Large intestine (tissue), 3 donors: Measurements from ENCODE around the gene C1orf159. TPM values are rescaled to one million over a fixed set of nuclear protein-coding genes. Genes with fewer than 3 reads are reported as not detected.
"Not testable (repeated sequence)": the region's sequence is repeated elsewhere in the genome, so short reads cannot be mapped to it uniquely, and the experiment has no call there.

Experiments used
- DNase-seq, 2 donors: peaks; one replicate each; pipeline versions ENCODE4 v3.0.0 to v3.0.0-alpha.2; 2013
- H3K27ac ChIP-seq: one replicate; pipeline ENCODE4 v1.5.1; 2013; ENCODE audit warnings: low read length
- H3K27me3 ChIP-seq: 2 replicates; pipeline ENCODE4 v1.6.1; 2013; ENCODE audit warnings: low read length; ENCODE audit not compliant: control insufficient read depth, insufficient read depth
- H3K36me3 ChIP-seq: 2 replicates; pipeline ENCODE4 v1.6.1; 2013; ENCODE audit warnings: low read length; ENCODE audit not compliant: control insufficient read depth, insufficient read depth
- H3K4me1 ChIP-seq: one replicate; pipeline ENCODE4 v1.6.1; 2013; ENCODE audit warnings: low read length; ENCODE audit not compliant: control insufficient read depth, insufficient read depth
- H3K4me3 ChIP-seq: one replicate; pipeline ENCODE4 v1.5.1; 2013; ENCODE audit warnings: low read length
- H3K9me3 ChIP-seq: one replicate; pipeline ENCODE4 v1.6.1; 2013; ENCODE audit warnings: mild to moderate bottlenecking, low read depth, low read length, moderate library complexity; ENCODE audit not compliant: control insufficient read depth
- WGBS: methylation state at CpG from one replicate; pipeline ENCODE4 v1.1.5; 2013; ENCODE audit warnings: low lambda C conversion rate; ENCODE audit not compliant: insufficient coverage; 5-methylcytosine and 5-hydroxymethylcytosine counted together
- polyA plus RNA-seq: library from polyadenylated mRNA; unstranded; fragments of 120-200 nt; gene quantifications from one replicate; pipeline ENCODE4 v1.2.1, GENCODE V29; 2013

The C1orf159 gene
- polyA plus RNA-seq, 1 donor = 9.4 TPM

DNA sequence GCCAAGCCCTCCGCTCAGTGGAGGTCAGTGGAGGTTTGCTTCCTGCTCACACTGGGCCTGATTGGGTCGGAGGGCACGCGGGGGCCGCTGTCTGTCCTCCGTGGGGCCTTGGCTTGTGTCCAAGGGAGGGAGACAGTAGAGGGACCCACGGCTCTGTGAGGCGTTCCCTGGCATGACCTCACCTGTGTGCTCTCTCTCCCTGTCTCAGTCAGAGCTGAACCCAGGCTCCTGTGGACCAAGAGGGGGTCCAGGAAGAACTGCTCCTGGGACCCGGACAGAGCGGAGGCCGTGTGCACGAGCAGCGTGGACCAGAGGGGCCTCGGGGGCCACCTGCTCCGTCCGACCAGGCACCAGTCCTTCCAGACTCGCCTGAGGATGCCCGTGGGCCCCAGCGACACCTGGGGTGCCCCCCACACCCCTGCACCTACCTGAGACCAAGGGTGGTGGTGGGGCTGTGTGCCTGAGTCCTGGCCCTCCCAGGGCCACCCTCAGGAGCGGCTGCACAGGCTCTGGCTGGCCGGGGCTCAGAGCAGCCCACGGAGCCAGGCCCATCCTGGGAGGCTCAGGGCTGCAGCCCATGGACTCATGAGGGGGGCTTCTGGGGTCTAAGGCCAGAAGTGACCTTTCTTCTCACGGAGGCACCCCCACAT, 44.5 kb upstream of the C1orf159 start:
- Histone ChIP-seq H3K9me3 (peaks cover 9% of the 10 kb centered on the region), H3K36me3 (peaks cover 5% of the 10 kb centered on the region), H3K4me3 (no peak overlapping the region), H3K27me3 (no peaks in the 10 kb centered on the region), H3K27ac (peak overlapping the region; percentile 99), H3K4me1 (peaks cover 41% of the 10 kb centered on the region)
- WGBS = no CpG with 5 or more reads among the region's 23 CpGs
- DNase-seq = no peak

DNA sequence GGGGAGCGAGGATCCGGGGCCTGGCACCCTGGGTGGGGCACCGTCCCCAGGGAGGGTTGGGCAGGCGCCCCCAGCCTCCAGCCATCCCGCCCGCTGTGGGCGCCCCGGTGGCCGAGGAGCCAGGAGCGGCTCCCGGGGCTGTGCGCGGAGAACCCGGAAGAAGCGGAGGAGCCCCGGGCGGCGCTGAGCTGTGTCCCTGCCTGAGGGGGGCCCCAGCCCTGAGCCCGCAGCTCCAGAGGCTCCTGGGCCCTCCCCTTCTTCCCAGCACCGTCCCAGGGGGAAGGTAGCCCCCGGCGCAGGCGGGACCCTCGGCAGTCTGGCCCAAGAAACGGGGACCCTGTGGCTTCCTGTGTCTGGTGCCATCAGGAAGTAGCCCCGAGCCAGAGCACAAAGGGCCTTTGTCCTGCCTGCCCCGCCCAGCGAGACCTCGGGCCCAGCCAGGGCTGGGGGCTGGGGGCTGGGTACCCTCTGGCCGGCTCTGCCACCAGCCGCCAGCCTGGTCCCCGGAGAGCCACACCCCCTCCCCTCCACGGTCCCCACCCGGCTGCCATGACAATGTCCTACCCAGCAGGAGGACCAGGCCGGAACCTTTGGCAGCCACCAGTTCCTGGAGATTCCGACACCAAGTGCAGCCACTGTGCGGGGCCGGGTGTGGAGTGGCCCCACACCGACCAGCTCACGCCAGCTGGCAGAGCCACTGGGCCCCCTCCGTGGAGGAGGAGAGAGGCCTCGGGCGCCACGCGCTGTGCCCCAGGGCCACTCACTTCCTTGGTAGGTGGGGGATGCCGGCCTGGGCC, 42.2 kb upstream of the C1orf159 start:
- DNase-seq = peak in 1 of 2 donors; percentile 91
- H3K4me1 ChIP-seq = peaks cover 39% of the 10 kb centered on the region
- WGBS = no CpG with 5 or more reads among the region's 46 CpGs

GRCh38 chr1:1157426-1157913, 41.6 kb upstream of the C1orf159 start:
- Histone ChIP-seq H3K36me3 (no peaks in the 10 kb centered on the region), H3K27ac (peak overlapping the region; percentile 99), H3K27me3 (no peaks in the 10 kb centered on the region), H3K9me3 (peaks cover 15% of the 10 kb centered on the region), H3K4me3 (peak overlapping the region; percentile 63), H3K4me1 (peaks cover 39% of the 10 kb centered on the region)
- WGBS = no CpG with 5 or more reads among the region's 29 CpGs
- peak; percentile 95 to 97 for DNase-seq

More for the DNA sequence above, 42.2 kb upstream of the C1orf159 start:
- Histone ChIP-seq H3K27ac (peak overlapping the region; percentile 99), H3K27me3 (no peaks in the 10 kb centered on the region), H3K9me3 (peaks cover 10% of the 10 kb centered on the region), H3K36me3 (no peaks in the 10 kb centered on the region), H3K4me3 (peak overlapping the region; percentile 63)

DNA sequence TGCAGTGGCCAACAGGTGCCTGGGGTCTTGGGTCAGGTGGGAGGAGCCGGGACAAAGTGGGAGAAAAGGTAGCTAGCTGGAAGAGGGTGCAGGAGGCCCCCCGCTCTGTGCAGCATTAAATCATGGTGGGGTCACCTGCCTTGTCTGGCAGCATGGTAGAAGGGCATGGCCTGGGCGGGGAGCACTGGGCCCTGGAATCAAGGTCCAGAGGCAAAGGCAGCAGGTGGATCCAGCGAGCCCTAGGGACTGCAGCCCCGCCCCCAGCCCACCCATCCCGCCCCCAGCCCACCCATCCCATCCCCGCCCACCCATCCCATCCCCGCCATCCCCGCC, 41.1 kb upstream of the C1orf159 start:
- WGBS = no CpG with 5 or more reads among the region's 9 CpGs
- H3K9me3 ChIP-seq = peaks cover 15% of the 10 kb centered on the region
- DNase-seq = no peak
- no peak overlapping the region for H3K27ac ChIP-seq
- H3K27me3 ChIP-seq = no peaks in the 10 kb centered on the region
- no peaks in the 10 kb centered on the region for H3K36me3 ChIP-seq
- no peak overlapping the region for H3K4me3 ChIP-seq
- H3K4me1 ChIP-seq = peaks cover 35% of the 10 kb centered on the region

DNA sequence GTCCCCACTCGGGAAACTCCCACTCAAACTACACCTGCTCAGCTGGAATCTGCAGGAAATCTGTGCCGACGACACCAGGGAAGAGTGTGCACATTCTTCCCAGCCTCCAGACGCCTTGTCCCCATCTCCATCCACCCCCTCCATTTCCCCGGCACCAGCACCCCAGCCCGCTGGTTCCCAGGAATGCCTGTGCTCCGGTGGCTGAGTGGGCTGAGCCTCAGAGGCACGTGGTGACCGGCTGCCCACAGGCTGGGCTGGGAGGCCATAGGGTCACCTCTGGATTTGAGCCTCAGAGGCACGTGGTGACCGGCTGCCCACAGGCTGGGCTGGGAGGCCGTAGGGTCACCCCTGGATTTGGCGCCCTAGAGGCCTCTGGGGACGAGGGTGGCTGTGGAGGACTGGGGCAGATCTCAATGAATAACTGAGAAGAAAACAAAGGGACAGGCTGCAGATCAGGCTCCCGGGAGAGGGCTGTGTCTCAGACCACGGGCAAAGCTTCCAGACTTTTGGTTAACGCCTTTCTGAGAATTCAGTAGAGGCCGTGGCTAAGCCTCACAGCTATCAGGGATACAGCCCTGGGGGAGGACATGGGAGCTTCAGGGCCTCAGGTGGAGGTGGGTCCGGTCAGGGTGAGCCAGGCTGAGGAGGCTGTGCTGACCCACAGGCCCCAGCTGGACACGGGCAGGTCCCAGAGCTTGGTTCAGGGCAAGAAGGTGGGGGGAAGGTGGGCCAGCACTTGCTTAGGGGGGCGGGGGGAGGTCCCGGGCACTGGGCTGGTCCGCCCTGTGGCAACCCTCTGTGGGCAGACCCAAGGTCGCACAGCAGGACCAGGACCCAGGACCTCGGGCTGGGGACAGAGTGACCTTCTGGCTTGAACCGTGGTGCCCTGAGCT, 40.5 kb upstream of the C1orf159 start:
- H3K36me3 ChIP-seq = no peaks in the 10 kb centered on the region
- H3K4me3 ChIP-seq = no peak overlapping the region
- peaks cover 18% of the 10 kb centered on the region for H3K9me3 ChIP-seq
- no peak for DNase-seq
- WGBS = no CpG with 5 or more reads among the region's 26 CpGs
- H3K27me3 ChIP-seq = no peaks in the 10 kb centered on the region
- no peak overlapping the region for H3K27ac ChIP-seq
- H3K4me1 ChIP-seq = peaks cover 29% of the 10 kb centered on the region

GRCh38 chr1:1155258-1155657, 39.4 kb upstream of the C1orf159 start:
- no CpG with 5 or more reads among the region's 10 CpGs for WGBS

DNA sequence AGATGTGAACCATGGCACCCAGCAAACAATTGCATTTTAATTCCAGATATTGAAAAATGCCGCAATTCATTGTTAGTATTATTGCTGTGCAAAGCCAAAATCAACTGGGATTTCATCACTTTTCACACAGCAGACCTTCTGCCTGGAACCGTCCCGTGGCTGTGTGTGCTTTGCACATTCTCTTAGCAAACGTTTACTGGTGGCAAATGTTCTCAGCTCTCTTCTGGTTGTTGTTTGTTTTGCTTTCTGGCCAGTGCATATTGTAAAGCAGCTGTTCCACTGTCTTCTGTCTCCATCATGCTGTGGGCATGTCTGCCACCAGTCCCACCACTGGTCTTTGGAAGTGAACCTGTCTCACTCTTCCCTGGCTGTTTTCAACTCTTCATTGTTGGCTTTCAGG, 38.0 kb upstream of the C1orf159 start:
- H3K4me3 ChIP-seq = no peak overlapping the region
- H3K4me1 ChIP-seq = peaks cover 26% of the 10 kb centered on the region
- WGBS = no CpG with 5 or more reads among the region's 4 CpGs
- no peak overlapping the region for H3K27ac ChIP-seq
- H3K36me3 ChIP-seq = no peaks in the 10 kb centered on the region
- DNase-seq = no peak
- H3K9me3 ChIP-seq = peaks cover 29% of the 10 kb centered on the region
- H3K27me3 ChIP-seq = no peaks in the 10 kb centered on the region

More at GRCh38 chr1:1155258-1155657, 39.4 kb upstream of the C1orf159 start:
- Histone ChIP-seq H3K36me3 (no peaks in the 10 kb centered on the region), H3K27me3 (no peaks in the 10 kb centered on the region), H3K27ac (no peak overlapping the region), H3K4me1 (peaks cover 26% of the 10 kb centered on the region), H3K4me3 (no peak overlapping the region), H3K9me3 (peaks cover 29% of the 10 kb centered on the region)
- no peak for DNase-seq

GRCh38 chr1:1153215-1153614, 37.3 kb upstream of the C1orf159 start:
- not testable (repeated sequence) for H3K4me3 ChIP-seq, H3K27me3 ChIP-seq
- WGBS = no CpG with 5 or more reads among the region's 14 CpGs

DNA sequence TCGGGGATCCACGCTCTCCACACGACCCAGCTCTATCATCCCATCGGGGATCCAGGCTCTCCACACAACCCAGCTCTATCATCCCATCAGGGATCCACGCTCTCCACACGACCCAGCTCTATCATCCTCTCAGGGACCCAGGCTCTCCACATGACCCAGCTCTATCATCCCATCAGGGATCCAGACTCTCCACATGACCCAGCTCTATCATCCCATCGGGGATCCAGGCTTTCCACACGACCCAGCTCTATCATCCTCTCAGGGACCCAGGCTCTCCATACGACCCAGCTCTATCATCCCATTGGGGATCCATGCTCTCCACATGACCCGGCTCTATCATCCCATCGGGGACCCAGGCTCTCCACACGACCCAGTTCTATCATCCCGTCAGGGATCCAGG, 36.5 kb upstream of the C1orf159 start:
- not testable (repeated sequence) for H3K4me3 ChIP-seq, H3K36me3 ChIP-seq, H3K27me3 ChIP-seq, H3K27ac ChIP-seq, DNase-seq
- peaks cover 17% of the 10 kb centered on the region for H3K4me1 ChIP-seq
- H3K9me3 ChIP-seq = peaks cover 32% of the 10 kb centered on the region
- WGBS = no CpG with 5 or more reads among the region's 13 CpGs

More at GRCh38 chr1:1153215-1153614, 37.3 kb upstream of the C1orf159 start:
- peaks cover 29% of the 10 kb centered on the region for H3K9me3 ChIP-seq
- H3K36me3 ChIP-seq, DNase-seq, H3K27ac ChIP-seq: not testable (repeated sequence)
- H3K4me1 ChIP-seq = peaks cover 20% of the 10 kb centered on the region

- H3K9me3 ChIP-seq = peaks cover 32% of the 10 kb centered on the region
- H3K27ac ChIP-seq = no peak overlapping the region
- DNase-seq = no peak
- H3K4me1 ChIP-seq = peaks cover 17% of the 10 kb centered on the region
- no CpG with 5 or more reads among the region's 21 CpGs for WGBS
- no peak overlapping the region for H3K4me3 ChIP-seq
- no peaks in the 10 kb centered on the region for H3K36me3 ChIP-seq
- no peaks in the 10 kb centered on the region for H3K27me3 ChIP-seq
Observed at GRCh38 chr1:1151306-1151705, 35.4 kb upstream of the C1orf159 start.
